Measurements from ENCODE around the gene RHOC.
A peak's percentile ranks its signal among the peaks of the same experiment; 100 is the strongest.
"Not testable (repeated sequence)": the region's sequence is repeated elsewhere in the genome, so short reads cannot be mapped to it uniquely, and the experiment has no call there.

The RHOC gene

DNA sequence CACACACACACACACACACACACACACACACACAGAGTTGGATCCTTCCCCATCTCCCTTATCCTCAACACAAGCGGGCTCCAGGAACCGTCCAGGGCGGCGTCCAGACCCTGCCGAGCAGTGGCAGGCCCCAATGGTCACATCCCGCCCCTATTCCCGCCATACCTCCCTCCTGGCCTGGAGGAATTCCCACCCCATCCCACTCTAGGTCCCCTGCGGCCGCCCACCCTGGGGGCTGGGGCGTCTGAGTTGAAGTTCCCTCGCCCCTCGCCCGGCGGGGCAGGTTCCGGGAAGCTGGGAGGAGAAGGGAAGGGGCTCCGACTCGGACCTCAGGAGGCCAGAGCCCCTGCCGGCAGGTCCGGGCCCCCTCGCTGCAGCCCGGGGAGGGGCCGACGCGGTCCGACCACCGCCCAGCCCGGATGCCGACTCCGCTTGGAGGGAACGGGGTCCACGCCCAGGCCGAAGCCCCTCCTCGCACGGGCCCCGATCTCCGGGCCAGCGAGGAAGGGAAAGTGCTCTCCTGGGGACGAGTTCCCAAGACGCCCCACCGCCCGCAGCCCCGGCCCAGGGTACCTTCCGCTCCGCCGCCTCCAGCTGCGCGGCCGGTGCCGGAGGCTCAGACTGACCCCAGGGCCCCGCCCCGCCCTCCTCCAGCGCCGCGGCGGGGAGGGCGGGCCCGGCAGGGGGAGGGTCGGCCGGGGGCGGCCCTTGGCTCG, at the start of gene RHOC:
Gene RHOC, minus strand, starts transcription at position 623 of the 716 bp plus-strand sequence. CDS start 3,328 bp downstream, outside the sequence.
- DNase-seq = no peak

DNA sequence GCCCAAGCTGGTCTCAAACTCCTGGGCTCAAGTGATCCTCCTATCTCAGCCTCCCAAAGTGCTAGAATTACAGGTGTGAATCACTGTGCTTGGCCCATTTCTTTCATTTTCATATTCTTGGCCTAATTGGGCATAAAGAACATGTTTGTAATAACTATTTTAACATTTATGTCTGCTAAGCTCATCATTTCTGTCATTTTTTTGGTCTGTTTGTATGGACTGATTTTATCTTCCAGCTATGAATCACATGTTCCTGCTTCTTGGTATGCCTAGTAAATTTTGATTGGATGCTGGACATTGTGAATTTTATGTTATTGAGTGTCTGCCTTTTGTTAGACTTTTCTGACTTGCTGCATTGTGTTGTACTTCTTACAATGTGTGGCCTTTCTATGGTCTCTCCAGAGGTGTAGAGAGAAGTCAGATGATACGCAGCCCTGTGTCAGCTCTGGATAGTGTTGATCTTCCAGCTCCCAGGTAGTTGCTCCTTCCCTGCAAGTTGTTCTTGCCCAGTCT, 47.2 kb upstream of the RHOC start:
- DNase-seq = no peak

DNA sequence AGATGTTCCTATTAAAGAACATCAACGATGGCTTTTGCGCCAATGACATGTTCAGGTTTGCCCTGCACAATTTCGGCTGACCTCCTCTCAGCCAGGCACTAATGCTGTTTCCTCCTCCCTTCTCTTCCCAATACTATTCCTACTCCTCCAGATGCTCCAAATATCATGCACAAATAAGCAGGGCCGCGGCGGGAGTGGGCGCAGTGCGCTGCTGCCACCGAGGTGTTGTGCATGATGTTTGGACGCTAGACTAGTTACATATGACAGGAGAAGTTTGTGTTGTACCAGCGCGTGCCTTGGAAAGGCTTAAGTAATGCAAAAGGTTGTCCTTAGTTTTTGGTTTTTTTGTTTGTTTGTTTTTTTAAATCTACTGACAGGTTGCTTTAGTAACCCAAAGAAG, 41.5 kb upstream of the RHOC start:
- no peak for DNase-seq

DNA sequence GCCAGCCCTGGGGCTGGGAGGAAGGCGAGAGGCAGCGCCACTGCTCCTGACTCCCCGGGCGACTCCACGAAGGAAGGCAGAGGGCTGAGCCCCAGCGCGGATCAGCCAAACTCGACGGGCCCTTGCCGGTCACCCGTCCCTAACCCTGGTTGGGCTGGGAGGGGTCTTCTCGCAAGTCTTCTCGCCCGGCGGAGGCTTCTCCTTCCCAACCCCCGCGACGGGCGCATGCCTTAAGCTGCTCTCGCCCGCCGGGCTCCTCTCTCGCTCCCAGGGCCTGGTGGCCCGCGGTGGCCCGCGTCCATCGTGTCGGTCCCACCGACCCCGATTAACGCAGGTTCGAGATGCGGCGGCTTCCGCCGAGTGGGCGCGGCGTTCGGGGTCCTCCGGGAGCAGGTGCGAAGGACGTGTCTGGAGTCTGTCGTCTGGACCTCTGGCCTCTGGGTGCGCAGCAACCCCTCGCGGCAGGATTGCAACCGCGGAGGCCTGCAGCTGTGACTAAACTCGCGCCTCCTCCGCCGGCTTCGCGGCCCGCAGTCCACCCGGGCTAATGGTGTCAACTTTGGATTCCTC, 37.2 kb upstream of the RHOC start:
- no peak for DNase-seq

DNA sequence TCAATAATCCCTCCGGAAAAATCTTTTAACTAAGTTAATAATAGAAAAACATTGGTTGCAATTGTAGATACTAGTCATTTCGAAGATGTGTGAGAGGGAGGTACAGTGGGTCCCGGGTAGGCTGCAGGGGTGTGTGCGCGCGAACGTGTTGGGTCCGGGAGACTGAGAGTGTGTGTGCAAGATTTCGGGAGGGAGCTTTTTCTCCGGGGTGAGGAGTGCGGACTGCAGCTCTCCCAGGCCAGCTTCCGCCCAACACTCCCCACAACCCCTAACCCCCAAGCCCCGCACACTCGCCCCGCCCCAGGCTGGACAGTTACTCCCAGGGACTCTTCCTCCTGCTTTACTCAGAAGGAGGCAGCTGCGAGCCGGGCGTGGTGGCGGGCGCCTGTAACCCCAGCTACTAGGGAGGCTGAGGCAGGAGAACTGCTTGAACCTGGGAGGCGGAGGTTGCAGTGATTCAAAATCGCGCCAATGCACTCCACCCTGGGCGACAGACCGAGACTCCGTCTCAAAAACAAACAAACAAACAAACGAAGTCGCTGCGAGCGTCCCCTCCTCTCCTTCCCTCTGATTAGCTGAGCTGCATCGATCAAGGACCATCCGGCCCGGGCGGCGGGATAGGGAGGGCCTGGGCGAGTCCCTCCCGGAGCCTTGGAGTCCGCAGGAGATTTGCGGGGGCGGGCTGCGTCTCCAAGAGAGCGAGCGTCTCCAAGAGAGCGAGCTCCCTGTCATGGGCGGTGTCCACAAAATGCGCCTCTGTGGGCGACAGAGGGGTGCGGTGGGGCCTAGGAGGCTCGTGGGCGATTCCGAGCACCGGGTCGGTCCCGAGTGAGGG, 36.5 kb upstream of the RHOC start:
- DNase-seq = no peak

DNA sequence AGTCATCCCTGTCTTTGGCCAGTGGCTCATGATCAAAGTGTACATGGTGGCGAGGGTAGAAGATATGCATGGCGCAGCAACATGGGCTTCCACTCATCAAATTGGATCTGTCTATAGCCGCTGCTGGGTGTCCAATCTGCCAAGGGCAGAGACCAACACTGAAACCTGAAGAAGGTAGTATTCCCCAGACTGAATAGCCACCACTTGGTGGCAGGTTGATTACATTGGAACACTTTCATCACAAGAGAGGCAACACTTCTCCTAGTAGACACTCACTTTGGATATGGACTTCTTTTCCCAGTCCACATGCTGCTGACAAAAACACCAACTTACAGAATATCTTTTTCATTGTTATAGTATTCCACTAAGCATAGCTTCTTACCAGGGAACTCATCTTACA, 30.6 kb upstream of the RHOC start:
- DNase-seq = no peak

DNA sequence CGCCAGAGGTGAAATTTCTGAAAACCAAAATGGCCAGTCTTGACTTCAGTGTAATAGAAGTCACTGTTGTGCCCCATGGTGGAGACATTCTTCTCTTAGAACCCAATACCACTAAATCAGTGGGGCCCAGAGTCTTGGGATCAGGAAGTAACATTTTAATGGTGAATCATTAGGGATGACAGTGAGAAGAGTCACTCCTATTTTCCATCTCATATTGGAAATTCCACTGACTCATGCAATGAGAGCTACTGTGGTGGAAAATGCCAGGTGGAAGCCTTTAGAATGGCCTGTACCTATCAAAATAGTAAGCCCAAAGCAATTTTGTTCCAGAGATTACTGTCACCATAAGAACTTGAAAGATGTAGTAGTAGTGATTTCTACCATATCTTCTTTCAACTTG, 28.8 kb upstream of the RHOC start:
- no peak for DNase-seq

DNA sequence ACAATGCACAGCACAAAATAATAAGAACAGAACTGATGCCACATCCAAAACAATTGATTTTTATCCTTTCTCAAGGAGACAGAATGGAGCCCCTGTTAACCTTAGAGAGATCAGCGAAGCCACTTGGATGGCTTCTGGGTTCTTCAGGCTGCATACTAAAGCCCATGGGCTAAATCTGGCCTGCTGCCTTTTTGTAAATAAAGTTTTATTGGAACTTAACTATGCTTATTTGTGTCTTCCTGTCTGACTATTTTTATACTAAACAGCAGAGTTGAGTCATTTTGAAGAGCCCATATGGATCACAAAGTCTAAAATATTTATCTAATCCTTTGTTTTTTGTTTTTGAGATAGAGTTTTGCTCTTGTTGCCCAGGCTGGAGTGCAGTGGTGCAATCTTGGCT, 24.5 kb upstream of the RHOC start:
- no peak for DNase-seq

DNA sequence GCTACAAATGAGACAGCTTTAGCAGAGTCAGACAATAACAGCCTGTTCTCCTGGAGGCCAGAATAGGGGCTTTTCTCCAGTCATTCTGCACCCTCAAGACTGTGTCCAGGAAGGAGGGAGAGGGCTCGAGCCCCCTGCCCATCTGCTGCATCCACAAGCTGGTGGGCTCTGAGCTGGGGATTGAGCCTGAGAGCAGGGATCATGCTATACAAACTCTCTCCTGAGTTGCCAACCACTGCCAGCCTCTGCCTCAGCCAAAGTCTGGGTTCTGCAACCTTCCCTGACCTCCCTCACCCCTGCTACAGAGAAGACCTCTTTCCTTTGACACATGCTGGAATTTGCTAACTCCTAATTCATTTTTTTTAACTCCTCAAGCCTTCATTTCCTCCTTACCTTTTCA, 23.0 kb upstream of the RHOC start:
- DNase-seq = no peak

DNA sequence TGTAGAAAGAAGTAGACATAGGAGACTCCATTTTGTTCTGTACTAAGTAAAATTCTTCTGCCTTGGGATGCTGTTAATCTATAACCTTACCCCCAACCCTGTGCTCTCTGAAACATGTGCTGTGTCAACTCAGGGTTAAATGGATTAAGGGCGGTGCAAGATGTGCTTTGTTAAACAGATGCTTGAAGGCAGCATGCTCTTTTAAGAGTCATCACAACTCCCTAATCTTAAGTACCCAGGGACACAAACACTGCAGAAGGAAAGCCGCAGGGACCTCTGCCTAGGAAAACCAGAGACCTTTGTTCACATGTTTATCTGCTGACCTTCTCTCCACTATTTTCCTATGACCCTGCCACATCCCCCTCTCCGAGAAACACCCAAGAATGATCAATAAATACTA, 22.1 kb upstream of the RHOC start:
- not testable (repeated sequence) for DNase-seq

DNA sequence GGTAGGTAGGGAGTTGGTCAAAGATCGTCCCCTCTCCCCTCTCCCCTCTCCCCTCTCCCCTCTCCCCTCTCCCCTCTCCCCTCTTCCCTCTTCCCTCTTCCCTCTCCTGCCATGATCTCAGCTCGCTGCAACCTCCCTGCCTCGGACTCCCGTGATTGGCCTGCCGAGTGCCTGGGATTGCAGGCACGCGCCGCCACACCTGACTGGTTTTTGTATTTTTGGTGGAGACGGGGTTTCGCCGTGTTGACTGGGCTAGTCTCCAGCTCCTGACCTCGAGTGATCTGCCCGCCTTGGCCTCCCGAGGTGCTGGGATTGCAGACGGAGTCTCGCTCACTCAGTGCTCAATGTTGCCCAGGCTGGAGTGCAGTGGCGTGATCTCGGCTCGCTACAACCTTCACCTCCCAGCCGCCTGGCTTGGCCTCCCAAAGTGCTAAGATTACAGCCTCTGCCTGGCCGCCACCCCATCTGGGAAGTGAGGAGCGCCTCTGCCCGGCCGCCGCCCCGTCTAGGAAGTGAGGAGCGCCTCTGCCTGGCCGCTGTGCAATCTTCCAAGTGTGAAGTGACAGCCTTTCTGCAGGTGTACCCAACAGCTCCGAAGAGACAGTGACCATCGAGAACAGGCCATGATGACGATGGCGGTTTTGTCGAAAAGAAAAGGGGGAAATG, 21.5 kb upstream of the RHOC start:
- DNase-seq = not testable (repeated sequence)

DNA sequence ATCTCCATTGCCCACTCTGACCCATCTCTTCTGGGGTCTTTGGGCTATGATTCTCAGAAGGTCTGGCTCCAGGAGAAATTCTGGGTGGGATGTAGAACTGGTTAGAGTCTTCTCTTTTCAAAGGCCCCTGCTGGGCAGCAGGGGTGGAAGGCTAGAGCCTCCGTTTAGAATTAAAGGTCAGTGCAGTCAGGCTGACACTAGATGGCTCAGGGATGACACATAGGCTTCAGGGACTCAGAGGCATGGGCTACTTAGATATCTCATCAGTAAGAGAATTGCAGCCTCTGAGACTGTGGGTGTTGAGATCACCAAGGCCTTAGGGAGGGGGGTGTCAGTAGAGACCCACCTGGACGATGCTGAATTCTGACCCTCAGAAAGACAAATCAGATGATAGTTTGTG, 20.8 kb upstream of the RHOC start:
- no peak for DNase-seq

DNA sequence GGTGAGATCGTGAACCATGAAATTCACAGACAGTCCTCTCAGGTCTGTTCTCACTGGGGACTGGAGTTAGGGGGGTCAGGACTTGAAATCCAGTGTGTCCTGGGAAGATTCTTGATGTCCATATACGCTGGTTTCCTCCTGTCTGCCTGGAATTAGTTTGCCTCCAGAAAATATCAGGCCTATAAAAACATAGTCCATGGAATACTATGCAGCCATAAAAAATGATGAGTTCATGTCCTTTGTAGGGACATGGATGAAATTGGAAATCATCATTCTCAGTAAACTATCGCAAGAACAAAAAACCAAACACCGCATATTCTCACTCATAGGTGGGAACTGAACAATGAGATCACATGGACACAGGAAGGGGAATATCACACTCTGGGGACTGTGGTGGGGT, 17.3 kb upstream of the RHOC start:
- not testable (repeated sequence) for DNase-seq

DNA sequence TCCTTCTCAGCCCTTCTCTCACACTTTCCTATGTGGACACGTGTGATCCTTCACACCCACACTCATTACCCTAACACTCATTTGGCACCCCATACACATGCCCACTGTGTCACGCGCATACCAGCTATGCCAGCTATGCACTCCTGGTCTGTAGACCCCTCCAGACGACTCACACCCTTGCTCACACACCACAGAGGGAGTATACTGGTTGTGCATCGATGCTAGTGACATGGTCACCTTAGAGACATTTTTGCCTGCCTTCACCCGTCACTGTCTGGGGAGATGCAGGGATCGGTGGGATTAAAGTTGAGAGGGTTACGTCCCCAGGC, 16.5 kb upstream of the RHOC start:
- no peak for DNase-seq

DNA sequence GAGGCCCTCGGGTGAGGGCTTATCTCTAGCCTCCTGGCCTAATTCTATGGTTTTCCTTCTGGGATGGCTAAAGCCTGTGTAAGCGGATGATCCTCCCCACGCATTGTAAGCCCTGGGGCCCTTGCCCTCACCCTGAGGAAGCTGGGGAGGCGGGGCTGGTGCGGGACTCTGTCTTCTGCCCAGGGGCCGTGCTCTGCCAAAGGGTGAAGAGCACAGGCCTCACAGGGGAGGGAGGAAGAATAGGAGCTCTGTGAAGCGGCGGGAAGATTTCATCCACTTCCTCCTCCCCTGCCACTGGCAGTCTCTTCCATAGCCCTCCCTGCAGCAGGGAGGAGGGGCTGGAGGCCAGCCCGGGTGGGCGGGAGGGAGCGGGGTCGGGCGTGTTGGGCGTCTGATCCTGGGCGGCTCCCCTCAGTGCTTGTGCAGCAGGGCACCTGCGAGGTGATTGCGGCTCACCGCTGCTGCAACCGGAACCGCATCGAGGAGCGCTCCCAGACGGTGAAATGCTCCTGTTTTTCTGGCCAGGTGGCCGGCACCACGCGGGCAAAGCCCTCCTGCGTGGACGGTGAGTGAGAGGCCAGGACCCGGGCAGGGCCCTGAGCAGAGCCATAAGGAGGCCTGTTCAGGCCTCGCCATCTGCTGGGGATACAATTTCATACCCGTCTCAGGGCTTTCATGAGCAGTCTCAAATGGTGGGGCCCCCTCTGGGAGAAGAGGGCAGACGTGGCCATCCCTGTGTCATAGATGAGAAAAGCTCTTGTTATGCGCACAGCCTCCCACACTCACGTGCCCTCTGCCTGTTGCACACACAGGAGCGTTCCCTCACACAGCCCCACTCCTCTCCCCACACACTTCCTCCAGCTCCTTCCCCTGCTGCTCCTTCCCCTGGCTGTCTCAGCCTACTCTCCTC, 15.9 kb upstream of the RHOC start:
- DNase-seq = no peak

DNA sequence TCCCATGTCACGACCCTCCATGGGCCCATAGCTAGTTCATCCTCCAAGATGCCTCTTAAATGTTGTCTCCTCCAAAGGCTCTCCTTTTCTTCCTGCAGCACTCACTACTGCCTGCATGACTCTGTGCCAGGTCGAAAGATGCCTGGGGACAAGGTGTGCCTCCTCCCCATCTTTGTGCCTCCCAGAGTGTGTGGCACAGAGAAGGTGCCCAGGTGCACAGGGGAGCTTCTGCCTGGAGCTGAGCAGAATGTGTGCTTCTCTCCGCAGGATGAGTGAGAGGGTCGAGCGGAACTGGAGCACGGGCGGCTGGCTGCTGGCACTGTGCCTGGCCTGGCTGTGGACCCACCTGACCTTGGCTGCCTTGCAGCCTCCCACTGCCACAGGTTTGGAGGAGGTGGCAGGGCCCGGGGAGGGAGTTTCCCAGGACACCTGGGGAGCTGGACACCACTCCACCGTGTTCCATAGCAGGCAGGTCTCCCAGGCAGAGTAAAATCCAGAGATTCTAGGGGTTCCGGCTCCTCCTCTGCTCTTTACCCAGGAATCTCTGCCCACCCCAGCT, 15.1 kb upstream of the RHOC start:
- no peak for DNase-seq

DNA sequence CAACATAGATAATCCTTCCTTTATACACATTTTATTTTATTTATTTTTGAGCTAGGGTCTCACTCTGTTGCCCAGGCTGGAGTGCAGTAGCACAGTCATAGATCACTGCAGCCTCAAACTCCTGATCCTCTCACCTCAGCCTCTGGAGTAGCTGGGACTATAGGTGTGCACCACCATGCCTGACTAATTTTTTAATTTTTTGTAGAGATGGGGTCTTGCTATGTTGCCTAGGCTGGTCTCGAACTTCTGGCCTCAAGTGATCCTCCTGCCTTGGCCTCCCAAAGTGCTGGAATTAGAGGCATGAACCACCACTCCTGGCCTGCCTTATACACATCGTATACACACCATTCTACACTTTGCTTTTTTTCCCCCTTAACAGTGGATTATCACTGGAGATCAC, 14.4 kb upstream of the RHOC start:
- not testable (repeated sequence) for DNase-seq

DNA sequence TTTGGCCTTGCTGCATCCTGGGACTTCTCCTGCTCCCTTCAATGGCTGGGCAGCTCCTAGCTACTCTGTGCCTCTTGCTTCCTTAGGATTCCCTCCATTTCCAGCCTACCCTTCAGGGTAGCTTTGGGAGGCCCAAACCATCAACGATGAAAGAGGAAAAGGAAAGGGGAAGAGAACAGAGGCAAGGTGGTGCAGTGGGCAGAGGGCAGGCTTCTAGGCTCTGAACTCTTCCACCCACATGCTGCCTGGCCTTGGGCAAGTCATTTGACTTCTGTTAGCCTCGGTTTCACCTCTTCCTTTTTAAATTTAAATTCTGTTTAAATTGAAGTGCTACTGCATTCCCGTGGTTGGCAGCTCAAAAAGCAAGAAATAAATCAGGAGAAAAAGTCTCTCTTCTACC, 13.9 kb upstream of the RHOC start:
- DNase-seq = no peak

DNA sequence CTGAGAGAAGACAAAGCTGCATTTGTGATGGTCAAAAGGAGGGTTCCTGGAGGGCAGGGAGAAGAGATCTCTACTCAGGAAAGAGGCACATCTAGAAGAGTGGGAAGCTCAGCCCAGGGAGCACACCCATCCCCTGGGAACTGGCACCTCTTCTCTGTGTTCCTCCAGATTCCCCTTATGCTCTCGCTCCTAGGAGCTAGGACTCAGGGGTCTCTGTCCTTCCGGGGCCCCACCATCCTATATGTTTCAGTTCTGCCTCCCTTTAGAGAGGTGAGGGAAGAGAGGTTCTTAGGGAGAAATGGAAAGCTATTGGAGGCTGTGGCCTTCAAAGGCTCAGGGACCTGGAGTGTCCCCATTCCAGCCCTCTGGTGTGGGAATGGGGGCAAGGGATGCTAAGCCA, 12.8 kb upstream of the RHOC start:
- no peak for DNase-seq

DNA sequence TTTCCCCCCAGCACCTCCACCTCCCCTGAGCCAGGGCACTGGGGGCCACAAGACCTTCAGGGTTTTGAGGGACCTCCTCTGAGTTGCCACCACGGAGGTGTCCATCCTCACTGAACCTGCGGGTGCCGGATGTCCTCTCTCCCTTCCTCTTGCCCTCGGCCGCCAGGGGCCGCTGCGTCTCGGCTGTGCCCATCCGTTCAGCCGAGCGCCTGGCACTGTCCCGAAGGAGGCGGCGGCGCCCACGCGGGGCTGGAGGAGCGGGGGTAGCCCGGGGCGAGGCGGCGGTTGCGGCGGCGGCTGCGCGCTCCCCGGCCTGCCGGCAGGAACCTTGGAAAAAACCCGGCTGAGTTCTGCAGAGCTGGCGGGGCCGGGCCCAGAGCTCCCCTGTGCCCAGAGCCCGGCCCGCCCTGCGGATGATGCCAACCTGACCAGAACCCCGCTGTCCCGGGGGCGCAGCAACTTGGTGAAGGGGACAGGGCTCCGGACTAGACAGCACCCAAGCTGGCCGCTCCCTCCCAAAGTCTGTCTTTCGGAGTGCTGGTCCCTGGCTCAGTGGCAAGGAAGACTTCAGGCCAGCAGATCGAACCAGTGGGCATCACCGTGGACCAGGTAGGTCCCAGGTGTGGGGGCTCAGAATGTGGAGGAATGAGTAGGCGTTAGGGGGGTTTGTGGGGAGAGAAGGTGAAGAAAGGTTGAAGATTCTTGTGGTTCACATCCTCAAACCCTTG, 11.9 kb upstream of the RHOC start:
- DNase-seq = peak; percentile 73

DNA sequence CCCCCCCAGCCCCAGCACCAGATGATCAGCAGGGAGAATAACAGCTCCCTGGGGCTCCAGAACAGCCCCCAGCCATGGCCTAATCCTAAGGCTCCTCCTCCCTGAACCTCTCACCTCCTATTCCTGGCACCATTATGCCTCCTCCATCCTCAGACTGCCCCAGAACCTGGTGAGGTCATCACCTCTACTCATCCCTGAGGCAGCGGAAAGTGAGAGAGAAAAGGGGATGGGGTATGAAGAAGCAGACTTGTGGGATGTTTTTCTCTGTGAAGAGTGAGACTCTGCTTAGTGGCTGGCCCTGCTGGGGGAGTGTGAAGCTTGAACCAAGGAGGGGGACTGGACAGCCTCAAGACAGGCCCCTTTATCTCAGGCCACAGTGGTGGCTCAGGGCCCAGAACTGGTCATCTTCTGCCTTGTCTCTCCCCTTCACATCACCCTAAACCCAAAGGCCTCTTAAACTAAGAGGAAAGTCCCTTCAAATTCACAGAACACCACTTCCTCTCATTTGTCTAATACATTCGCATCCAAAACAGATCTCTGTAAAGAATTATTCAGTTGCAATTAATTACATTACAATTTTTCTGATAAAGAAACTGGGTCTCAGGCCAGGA, 10.4 kb upstream of the RHOC start:
- no peak for DNase-seq

Data from activated CD4-positive, alpha-beta T cell treated with anti-CD3 and anti-CD28 coated beads, Interleukin-2, amount 50 U/mL, for 1 hour (primary cell).